ENCODE results near the gene TEX53.
A peak's percentile ranks its signal among the peaks of the same experiment; 100 is the strongest.

The TEX53 gene

DNA sequence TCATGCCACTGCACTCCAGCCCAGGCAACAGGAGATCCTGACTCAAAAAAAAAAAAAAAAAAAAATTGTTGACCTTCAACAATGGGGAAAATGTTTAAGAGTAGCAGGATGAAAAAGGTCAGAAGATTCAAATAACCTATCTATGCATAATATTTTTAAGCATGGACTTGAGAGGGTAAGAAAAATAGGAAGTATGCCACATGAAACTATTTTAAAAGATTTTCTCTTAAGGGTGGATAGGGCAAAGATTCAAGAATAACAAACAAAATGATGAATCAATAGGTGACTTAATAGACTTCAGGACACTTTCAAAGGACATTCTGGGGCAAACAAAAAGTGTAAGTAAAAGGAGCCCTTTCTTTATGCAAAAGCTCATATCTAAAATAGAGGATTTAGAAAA lies 21.2 kb upstream of the TEX53 start:
- no peak for DNase-seq

GRCh38 chr9:114678130-114678529 lies 20.5 kb upstream of the TEX53 start:
- no peak for DNase-seq

DNA sequence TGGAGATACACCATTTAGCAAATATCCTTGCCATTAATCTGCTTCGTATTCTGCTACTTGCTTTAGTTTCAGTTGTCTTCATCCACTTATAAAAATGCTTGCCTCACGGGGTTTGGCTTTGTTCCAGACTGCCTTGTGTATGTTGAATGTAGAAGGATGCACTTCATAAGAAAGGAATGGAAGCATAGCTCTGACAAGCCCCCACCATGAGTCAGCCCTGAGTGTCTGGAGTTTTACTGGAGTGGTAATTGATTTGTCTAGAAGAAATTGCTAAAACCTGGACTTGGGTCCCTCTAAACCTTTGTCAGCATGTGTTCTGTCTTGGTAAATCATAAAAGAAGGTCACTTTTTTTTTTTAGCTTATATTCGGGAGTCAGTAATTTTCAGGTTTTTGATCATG lies 19.8 kb upstream of the TEX53 start:
- no peak for DNase-seq

DNA sequence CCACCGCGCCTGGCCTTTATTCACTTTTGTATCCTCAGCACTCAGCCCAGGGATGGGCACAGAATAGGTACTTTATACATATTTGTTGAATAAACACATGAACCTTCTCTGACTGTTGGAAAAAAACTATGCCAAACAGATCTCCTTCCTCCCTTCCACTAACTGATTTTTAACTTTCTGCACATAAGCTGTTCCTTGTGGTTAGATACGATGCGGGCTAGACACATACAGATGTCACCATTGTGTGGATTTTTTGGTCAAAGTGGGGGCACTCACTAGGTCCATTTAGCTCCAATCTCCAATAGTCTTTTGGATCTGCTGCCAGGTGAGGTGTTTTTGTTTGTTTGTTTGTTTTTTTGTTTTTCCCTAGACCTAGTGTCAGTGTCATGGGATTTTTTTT lies 19.3 kb upstream of the TEX53 start:
- no peak for DNase-seq

DNA sequence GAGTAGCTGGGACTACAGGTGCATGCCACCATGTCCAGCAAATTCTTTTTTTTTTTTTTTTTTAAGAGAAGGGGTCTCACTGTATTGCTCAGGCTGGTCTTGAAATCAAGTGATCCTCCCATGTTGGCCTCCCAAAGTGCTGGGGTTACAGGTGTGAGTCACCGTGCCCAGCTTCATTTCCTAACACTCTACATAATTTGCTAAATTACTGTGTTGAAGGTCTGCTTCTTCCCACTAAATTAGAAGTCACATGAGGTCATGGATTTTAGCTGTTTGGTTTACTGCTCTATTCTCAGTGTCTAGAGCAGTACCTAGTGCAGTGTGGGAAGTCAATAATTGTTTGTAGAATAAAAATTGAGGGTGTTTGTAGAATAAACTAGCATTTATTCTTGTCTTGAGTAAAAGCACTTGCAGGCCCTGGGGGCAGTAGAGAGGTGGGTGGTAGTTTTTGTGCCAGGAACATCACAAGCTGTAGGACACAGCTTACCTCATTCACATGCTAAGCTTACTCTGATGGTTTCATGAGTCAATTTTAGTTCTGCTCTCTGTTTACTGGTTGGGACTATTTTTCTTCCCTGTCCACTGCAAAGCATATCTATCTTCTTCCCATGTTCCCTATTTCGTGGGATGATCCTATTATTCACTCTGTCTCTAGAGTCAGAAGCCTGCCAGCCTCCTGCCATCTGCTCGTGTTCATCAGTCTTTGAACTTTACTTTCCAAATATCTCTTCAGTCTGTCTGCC lies 17.4 kb upstream of the TEX53 start:
- DNase-seq, result no peak

GRCh38 chr9:114674076-114674797 lies 16.6 kb upstream of the TEX53 start:
- DNase-seq, result no peak

DNA sequence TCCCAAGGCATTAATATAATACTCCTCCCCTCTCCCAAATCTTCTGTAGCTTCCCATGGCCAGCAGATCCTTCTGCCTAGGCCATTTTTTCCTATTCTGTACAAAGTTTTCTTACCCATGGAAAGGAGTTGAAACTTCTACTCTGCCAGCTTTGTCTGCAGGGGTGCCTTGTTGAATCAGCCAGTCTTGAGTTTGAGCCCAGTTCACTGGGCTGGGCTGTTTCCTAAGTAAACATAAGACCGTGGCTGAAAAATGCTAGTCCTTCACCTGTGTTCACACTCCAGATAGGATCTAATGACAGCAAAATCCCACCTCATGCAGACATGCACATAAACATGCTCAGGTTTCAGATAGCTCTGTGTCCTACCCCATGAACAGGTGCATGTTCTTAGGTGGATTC lies 14.0 kb upstream of the TEX53 start:
- DNase-seq, result no peak

DNA sequence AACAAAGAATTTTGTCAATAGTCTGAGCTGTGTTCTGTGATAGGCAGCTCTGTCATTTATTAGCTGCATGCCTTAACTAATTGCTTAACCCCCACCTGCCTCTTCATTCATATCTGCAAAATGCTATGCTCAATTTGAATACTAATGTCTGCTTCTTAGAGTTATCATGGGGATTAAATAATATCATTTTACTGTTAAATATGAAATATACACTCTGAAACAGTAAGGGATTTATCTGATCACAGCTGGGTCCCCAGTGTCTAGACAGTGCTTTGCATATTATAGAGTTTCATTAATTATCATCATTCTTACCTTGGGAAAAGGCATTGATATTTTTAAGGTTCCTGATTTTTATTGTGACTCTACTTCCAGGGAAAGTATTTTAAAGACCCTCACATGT lies 12.4 kb upstream of the TEX53 start:
- no peak for DNase-seq

DNA sequence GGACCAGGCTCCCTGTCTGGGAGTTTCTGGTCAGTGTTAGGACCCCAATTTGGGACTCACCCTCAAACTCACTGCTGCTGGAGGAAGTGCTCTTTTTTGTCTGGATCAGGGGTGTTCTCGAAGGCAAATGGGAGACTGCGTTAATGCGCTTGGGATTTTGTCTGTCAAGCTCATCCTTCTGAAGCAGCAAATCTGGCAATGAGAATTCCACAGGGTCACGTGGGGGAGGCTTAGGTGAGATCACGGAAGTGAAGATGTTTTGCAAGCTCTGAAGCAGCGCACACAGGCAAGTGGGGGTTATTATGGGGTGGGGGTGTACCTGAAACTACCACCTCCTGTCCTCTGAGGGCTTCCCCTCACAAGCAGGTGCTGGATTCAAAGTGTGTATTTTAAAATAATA lies 10.5 kb upstream of the TEX53 start:
- DNase-seq, result no peak

- DNase-seq, result no peak
Measured at GRCh38 chr9:114666851-114667250, 9.2 kb upstream of the TEX53 start.

- no peak for DNase-seq
Measured at GRCh38 chr9:114666401-114666800, 8.8 kb upstream of the TEX53 start.

DNA sequence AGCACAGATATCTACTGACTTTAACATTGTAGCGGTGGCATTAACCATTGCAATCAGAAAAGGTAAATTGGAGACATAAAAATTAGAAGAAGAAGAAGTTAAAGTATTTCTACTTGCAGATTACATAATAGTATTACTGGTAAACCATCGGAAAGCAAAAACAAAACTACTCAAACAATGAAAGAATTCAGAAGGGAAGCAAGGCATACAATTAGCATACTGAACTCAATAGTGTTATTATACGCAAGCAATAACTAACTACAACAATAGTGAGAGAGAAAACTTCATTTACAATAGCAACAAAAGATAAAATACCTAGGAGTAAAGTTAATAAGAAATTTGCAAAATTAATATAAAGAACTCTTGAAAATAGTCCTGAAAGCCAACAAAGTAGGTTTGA lies 6.6 kb upstream of the TEX53 start:
- DNase-seq, result no peak

DNA sequence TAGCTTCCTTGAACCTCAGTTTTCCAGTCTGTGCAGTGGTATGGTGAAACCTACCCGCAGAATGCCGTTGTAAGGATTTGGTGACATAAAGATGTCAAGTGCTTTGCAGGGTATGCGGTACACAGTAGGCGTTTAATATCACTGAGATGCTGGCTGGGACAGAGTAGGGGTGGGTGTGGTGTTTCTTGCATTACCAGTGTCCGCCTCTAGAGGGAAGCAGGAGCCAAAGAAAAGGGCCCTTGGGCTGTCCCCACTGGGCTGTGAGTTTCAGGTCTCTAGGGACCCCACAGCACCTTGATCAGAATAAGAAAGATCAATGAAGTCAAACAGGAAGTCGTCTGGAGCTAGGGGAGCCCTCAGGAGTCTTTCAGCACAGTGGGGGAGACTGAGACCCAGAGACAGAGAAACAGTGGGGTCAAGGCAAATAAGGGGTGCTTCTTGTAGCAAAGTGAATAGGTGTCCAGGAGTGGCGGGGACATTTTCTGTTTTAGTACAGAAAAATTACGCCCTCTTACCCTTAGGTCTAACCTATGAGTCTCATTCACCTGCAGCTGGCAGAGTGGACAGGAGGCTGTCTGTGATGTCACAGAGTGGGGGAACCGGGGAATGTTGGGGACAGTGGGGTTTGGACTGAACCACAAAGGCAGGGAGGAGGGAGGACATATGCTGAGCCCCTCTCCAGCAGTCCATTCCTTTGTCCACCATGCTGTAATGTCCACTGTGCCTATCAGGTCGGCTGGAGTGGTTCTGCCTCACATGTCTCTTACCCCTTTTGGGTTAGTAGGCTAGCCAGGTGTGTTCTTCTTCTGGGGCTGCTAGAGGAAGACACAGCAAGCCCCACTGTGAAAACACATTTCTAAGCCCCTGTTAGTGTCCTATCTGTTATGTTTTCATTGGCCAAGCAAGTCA lies 4.7 kb upstream of the TEX53 start:
- DNase-seq, result peak; percentile 68

DNA sequence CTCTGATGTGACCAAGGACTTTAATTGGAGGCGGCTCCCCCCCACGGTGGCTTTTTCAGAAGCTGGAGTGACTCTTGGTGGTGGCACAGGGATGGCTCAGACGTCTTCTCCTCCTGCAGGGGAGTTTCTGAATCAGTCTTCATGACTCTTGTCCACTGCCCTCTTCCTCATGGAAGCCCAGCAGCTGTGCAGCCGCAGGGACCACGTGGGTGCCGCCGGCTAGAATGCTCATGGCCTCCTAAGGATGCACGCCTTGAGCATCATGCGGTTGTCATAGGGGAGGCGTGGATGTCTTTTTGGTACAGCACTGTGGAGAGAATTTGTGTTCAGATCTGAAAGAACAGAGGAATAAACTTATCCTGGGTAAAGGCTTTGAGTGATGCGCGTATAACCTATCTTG lies 1.3 kb downstream of the TEX53 start:
- no peak for DNase-seq

DNA sequence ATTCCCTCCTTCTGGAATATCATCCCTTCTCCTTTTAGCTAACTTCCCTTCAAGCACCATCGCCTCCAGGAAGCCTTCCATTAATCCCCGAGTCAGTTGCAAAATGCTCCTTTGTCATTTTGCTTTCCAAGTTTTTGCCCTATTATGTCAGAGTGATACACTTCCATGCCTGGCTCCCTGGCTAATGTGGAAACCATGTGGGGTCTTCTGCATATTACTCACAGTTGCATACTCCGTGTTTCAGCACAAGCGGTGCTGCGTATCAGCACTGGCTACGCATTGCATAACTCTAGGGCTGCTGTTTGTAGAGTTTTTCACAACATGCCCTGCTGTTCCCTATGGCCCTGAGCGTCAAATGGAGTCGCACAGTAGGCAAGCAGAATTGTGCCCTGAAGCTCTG lies 1.9 kb downstream of the TEX53 start:
- no peak for DNase-seq

- peak; percentile 88 for DNase-seq
Measured at GRCh38 chr9:114653556-114654159, 3.9 kb downstream of the TEX53 start.

DNA sequence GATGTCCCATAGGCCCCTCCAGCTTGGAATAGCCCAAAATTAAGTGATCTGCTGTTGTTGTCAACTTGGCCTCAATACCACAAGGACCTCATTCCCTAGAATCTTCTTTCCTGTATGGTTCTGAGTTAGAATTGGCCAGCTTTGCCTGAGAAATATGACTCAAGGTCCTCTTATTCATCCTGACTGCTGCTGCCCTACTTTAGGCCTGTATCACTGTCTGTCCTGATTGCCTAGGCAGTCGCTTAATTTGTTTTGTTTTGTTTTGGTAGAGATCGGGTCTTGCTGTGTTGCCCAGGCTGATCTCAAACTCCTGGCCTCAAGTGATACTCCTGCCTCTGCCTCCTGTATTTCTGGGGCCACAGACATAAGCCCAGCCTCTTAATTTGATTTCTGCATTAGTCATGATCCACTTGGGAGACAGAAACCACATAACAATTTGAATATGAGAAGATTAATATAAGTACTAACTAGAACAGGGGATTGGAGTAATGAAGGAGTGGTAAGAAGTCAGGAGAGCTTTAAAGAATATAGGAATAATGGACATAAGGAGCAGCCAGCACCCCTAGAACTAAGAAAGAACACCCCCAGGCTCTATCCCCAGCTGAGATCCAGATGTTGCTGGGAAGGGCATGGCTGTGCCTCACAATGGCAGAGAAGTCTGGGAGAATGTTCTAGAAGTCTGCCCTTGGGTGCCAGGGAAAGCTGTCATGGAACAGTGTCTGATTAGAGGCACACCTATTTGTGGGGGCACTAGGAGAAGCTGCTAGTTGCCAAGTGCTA lies 4.6 kb downstream of the TEX53 start:
- DNase-seq, result no peak

DNA sequence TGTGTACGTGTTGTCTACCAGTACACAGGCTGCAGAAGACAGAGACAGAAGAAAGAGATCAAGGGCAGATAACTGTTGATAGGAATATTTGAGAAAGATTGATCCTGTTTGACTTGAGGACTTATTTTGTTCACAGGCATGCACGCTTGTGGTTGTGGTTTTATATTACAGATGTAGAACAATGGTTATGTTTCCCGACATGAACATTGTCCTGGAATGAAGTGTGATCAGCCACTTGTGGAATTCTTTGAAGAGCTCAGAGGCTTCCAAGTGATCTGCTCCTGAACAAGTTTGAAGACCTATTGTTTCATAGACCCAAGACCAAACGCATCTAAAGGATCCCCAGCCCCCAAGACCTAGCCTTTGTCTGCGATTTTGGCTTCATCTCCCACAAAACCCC lies 13.7 kb downstream of the TEX53 start:
- no peak for DNase-seq

DNA sequence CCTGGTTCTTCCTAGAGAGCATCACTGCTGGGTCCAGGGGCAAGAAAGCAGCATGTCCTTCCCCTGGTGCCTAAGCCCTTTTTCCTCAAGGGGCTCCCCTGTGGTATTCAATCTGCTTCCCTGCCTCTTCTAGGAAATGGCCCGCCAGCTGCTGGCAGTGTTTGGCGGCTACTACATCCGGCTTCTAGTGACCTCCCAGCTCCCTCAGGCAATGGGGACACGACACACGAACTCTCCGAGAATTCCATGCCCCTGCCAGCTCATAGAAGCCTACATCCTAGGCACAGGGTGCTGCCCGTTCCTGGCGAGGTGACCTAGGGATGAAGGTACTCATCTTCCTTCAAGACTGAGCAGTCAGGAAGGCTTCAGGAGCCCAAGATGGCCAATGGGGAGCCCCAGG lies 14.6 kb downstream of the TEX53 start:
- DNase-seq, result no peak

DNA sequence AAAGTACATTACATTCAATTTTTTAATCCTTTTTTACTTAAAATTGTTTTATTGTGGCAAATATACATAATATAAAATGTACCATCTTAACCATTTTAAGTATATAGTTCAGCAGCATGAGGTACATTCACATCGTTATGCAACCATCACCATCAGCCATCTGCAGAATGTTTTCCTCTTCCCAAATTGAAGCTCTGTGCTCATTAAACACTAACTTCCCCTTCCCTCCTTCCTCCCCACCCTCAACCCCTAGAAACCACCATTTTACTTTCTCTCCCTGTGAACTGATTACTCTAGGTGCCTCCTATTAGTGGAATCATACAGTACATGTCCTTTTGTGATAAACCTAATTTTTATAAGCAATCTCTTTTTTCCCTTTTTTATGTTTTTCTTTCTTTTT lies 15.6 kb downstream of the TEX53 start:
- DNase-seq, result no peak

- DNase-seq, result no peak
Measured at GRCh38 chr9:114638404-114638803, 19.2 kb downstream of the TEX53 start.

DNA sequence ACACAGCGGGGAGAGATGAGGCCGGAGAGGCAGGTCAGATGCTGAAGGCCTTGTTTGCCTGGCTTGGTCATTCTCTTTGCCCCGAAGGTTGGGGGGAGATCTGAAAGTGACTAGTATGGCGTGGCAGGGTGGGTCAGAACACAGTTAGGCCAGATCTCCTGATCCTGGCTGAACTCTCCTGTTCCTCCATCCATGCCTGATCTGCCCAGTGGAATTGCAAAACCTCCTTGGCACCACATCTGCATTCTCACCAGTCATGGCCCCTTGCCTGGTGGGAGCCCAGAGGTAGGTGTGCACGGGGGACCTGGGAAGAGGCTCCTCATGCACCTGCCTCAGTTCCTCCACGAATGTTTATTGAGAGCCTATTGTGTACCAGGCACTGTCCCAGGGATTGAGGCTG lies 23.2 kb downstream of the TEX53 start:
- no peak for DNase-seq
